MM.1S (cell line): Measurements from ENCODE around the gene TMX3.

ENCODE experiments used
- EZH2 ChIP-seq: fragments of 300-600 bp; sonication (generic); optimal IDR thresholded peaks from 2 replicates; pipeline ENCODE3; 2017; ENCODE audit warnings: low read depth, mild to moderate bottlenecking, antibody characterized with exemption, low read length, mixed read lengths
- TF ChIP-seq, protein P1 (sequence below): fragments of 300-600 bp; sonication (generic); IDR thresholded peaks from 2 replicates; pipeline ENCODE4 v1.5.1; 2016; ENCODE audit warnings: antibody characterized with exemption, low read length, mixed read lengths

DNA sequence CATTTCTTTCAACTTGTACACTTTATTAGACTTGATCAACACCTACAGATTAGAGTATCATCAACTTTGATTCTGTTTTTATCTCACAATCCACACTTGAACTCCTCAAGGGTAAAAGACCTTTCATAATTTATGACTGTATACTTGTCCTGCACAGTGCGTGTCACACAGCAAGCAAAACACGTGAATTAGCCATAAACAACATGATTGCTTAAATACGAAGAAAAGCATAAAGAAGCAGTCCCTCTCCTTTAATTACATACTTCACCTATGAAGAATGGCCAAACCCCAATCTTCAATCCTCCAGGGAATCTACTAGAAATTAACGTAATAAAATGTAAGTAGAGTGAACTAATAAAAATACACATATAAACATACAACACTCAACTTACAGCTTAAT, 13.6 kb downstream of the TMX3 start:
- TF ChIP-seq, protein P1, sequence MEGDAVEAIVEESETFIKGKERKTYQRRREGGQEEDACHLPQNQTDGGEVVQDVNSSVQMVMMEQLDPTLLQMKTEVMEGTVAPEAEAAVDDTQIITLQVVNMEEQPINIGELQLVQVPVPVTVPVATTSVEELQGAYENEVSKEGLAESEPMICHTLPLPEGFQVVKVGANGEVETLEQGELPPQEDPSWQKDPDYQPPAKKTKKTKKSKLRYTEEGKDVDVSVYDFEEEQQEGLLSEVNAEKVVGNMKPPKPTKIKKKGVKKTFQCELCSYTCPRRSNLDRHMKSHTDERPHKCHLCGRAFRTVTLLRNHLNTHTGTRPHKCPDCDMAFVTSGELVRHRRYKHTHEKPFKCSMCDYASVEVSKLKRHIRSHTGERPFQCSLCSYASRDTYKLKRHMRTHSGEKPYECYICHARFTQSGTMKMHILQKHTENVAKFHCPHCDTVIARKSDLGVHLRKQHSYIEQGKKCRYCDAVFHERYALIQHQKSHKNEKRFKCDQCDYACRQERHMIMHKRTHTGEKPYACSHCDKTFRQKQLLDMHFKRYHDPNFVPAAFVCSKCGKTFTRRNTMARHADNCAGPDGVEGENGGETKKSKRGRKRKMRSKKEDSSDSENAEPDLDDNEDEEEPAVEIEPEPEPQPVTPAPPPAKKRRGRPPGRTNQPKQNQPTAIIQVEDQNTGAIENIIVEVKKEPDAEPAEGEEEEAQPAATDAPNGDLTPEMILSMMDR = no peak
- no peak for TF ChIP-seq EZH2
